GM12878 (cell line): Measurements from ENCODE around the gene PNPLA8. TPM values are rescaled to one million over a fixed set of nuclear protein-coding genes. Genes with fewer than 3 reads are reported as not detected.

Experiments used
- ATAC-seq: fragments of 200-7000 bp; cut with Tn5 transposase; 3 replicates; pipeline ENCODE4 v1.9.1; 2020; ENCODE audit warnings: mild to moderate bottlenecking, moderate library complexity
- BruUV-seq: library from RNA; stranded (reverse); fragments of 400-500 nt; replicated peaks from 2 replicates; lab custom pipeline; 2021; lab: Mats Ljungman, UMichigan
- CTCF ChIA-PET: fragments of 300-600 bp; sonication (Branson Sonifier 250); formaldehyde crosslinking; extraction: SDS; loops from one replicate; lab custom pipeline; 2021; ENCODE audit warnings: inconsistent platforms; lab: Yijun Ruan, JAX
- POLR2A ChIA-PET: fragments of 350-600 bp; formaldehyde crosslinking; extraction: SDS; loops from one replicate; lab custom pipeline; 2021; ENCODE audit warnings: inconsistent platforms; lab: Charles Lee
- RAD21 ChIA-PET: fragments of 300-600 bp; sonication (Branson Sonifier 250); formaldehyde crosslinking; loops from one replicate; lab custom pipeline; 2023; ENCODE audit warnings: antibody characterized with exemption; ENCODE audit not compliant: unreplicated experiment; lab: Charles Lee
- SMC1A ChIA-PET: fragments of 300-600 bp; sonication (Branson Sonifier 250); formaldehyde crosslinking; loops from one replicate; lab custom pipeline; 2023; ENCODE audit not compliant: unreplicated experiment, uncharacterized antibody; lab: Charles Lee
- DNase-seq: peaks from one replicate; pipeline ENCODE4 v3.0.0-alpha.2; 2011; ENCODE audit warnings: low read depth, low spot score
- FAIRE-seq: peaks from 3 replicates; lab custom pipeline; 2011; peaks lifted over from hg19 to GRCh38; lab: Jason Lieb, UNC
- H2AFZ ChIP-seq: 2 replicates; pipeline ENCODE4 v1.6.0; 2011; ENCODE audit warnings: low read depth, low read length, control low read depth; ENCODE audit not compliant: control insufficient read depth
- H3K27ac ChIP-seq: 2 replicates; pipeline ENCODE4 v1.5.1; 2011; ENCODE audit warnings: control low read depth; ENCODE audit not compliant: control insufficient read depth, insufficient read depth
- H3K27me3 ChIP-seq, 2 experiments: replicated peaks in 1 of 2; 2 replicates each; pipeline versions ENCODE4 v1.6.0 to v1.6.1; 2011; ENCODE audit warnings: low read length in 1 of 2; ENCODE audit not compliant: control insufficient read depth in 2 of 2, insufficient read depth in 2 of 2
- H3K36me3 ChIP-seq, 2 experiments: 2 replicates each; pipeline ENCODE4 v1.5.1; 2011; ENCODE audit warnings: low read length in 1 of 2; ENCODE audit not compliant: control insufficient read depth in 2 of 2, insufficient read depth in 2 of 2
- H3K4me1 ChIP-seq: 2 replicates; pipeline ENCODE4 v1.6.1; 2011; ENCODE audit warnings: mild to moderate bottlenecking, low read length, moderate library complexity, mixed read lengths; ENCODE audit not compliant: control insufficient read depth, insufficient read depth
- H3K4me2 ChIP-seq: 2 replicates; pipeline ENCODE4 v1.6.0; 2011; ENCODE audit warnings: control low read depth; ENCODE audit not compliant: control insufficient read depth, insufficient read depth
- H3K4me3 ChIP-seq: fragments of 200-600 bp; sonication (generic); 2 replicates; pipeline ENCODE4 v1.5.1; 2016
- H3K79me2 ChIP-seq: 2 replicates; pipeline ENCODE4 v1.6.0; 2011; ENCODE audit warnings: low read length; ENCODE audit not compliant: control insufficient read depth, insufficient read depth
- H3K9ac ChIP-seq: 2 replicates; pipeline ENCODE4 v1.8.0; 2011; ENCODE audit warnings: low read length, control low read depth, mixed read lengths; ENCODE audit not compliant: control insufficient read depth, insufficient read depth
- H3K9me3 ChIP-seq: replicated peaks from 3 replicates; pipeline ENCODE4 v1.5.1; 2011; ENCODE audit warnings: mild to moderate bottlenecking, low read length; ENCODE audit not compliant: control insufficient read depth, insufficient read depth
- H4K20me1 ChIP-seq: 2 replicates; pipeline ENCODE4 v1.6.0; 2011; ENCODE audit not compliant: control insufficient read depth, insufficient read depth
- BCL11A ChIP-seq: IDR thresholded peaks from 2 replicates; pipeline ENCODE4 v1.6.1; 2011; ENCODE audit warnings: low read depth, low read length
- DPF2 ChIP-seq: fragments of 450-650 bp; IDR thresholded peaks from 2 replicates; pipeline ENCODE4 v1.6.1; 2017; ENCODE audit warnings: mild to moderate bottlenecking
- FOXM1 ChIP-seq: IDR thresholded peaks from 2 replicates; pipeline ENCODE4 v1.6.1; 2012; ENCODE audit warnings: low read depth, mild to moderate bottlenecking, inconsistent platforms, low read length, moderate library complexity
- HDAC6 ChIP-seq: fragments of 200-600 bp; sonication (generic); IDR thresholded peaks from one replicate; pipeline ENCODE4 v1.8.0; 2017; ENCODE audit warnings: antibody characterized with exemption; ENCODE audit not compliant: unreplicated experiment
- LARP7 ChIP-seq: fragments of 450-650 bp; IDR thresholded peaks from 2 replicates; pipeline ENCODE4 v1.6.1; 2017; ENCODE audit warnings: mild to moderate bottlenecking
- MXI1 ChIP-seq: fragments of 150-350 bp; IDR thresholded peaks from 2 replicates; pipeline ENCODE4 v1.6.1; 2011; ENCODE audit warnings: low read depth, mild to moderate bottlenecking, inconsistent platforms, low read length, improper control_type of control experiment
- NFIC ChIP-seq: IDR thresholded peaks from 2 replicates; pipeline ENCODE4 v1.6.1; 2012; ENCODE audit warnings: low read depth, mild to moderate bottlenecking, inconsistent platforms, low read length, moderate library complexity
- NFXL1 ChIP-seq: fragments of 450-650 bp; IDR thresholded peaks from 2 replicates; pipeline ENCODE4 v1.6.1; 2017; ENCODE audit warnings: antibody characterized with exemption, mild to moderate bottlenecking, borderline replicate concordance
- NRF1 ChIP-seq: conservative IDR thresholded peaks from 2 replicates; pipeline ENCODE4 v1.6.1; 2011; ENCODE audit warnings: mild to moderate bottlenecking, low read depth, low read length, improper control_type of control experiment
- RELB ChIP-seq: fragments of 450-650 bp; IDR thresholded peaks from 2 replicates; pipeline ENCODE4 v1.6.1; 2017; ENCODE audit warnings: low read depth, mild to moderate bottlenecking, moderate library complexity
- SREBF2 ChIP-seq: IDR thresholded peaks from 2 replicates; pipeline ENCODE4 v1.6.1; 2012; ENCODE audit warnings: mild to moderate bottlenecking, low read length
- YY1 ChIP-seq: IDR thresholded peaks from 2 replicates; pipeline ENCODE4 v1.6.1; 2011; ENCODE audit warnings: low read depth, mild to moderate bottlenecking, low read length
- ZNF207 ChIP-seq: fragments of 450-650 bp; IDR thresholded peaks from 2 replicates; pipeline ENCODE4 v1.6.1; 2014; ENCODE audit warnings: antibody characterized with exemption, mild to moderate bottlenecking, borderline replicate concordance
- ZSCAN29 ChIP-seq: fragments of 450-650 bp; IDR thresholded peaks from 2 replicates; pipeline ENCODE4 v1.6.1; 2017; ENCODE audit warnings: mild to moderate bottlenecking, moderate library complexity
- WGBS: methylation state at CpG from one replicate; pipeline ENCODE4 v1.1.6; 2016; ENCODE audit warnings: low lambda C conversion rate; ENCODE audit not compliant: insufficient replicate concordance, insufficient coverage; ENCODE audit errors: missing lambda C conversion rate; 5-methylcytosine and 5-hydroxymethylcytosine counted together
- in situ Hi-C: fragments of 300-500 bp; cut with MboI; formaldehyde crosslinking; loops from 9 replicates; pipeline ENCODE4 v1.14.3; 2018; ENCODE audit warnings: mixed read lengths
- intact Hi-C: fragments of 100-400 bp; cut with micrococcal nuclease; formaldehyde crosslinking; loops from one replicate; pipeline ENCODE4 v1.14.2; 2022; ENCODE audit not compliant: unreplicated experiment
- polyA plus RNA-seq, 11 experiments: library from polyadenylated mRNA; depleted of rRNA in 4 of 11; unstranded in 6 of 11; stranded (reverse) in 5 of 11; fragments of >200 nt; fragmentation: Nextera tagmentation in 4 of 11; fragmentation: Illumina TruSeq in 1 of 11; extraction: Ambion mirVana in 4 of 11; extraction: Trizol in 1 of 11; gene quantifications; 1 replicate in 1 of 11; 2 replicates in 10 of 11; pipeline versions ENCODE4 v1.2.1 to v1.2.3, GENCODE V29; 2011 to 2016; ENCODE audit warnings: inconsistent platforms in 2 of 11, missing spikeins in 2 of 11, low read depth in 1 of 11
- total RNA-seq, 4 experiments: library from RNA; depleted of rRNA in 3 of 4; stranded (reverse); fragments of >200 nt in 3 of 4; fragmentation: Illumina TruSeq in 1 of 4; extraction: Trizol in 1 of 4; gene quantifications; 2 replicates each; pipeline versions ENCODE4 v1.2.1 to v1.2.3, GENCODE V29; 2013 to 2021
- TF ChIP-seq, protein P1 (sequence below): IDR thresholded peaks from 2 replicates; pipeline ENCODE4 v1.6.1; 2012; ENCODE audit warnings: improper control_type of control experiment, low read depth, low read length; ENCODE audit not compliant: insufficient replicate concordance
- TF ChIP-seq, protein P2 (sequence below): IDR thresholded peaks from 2 replicates; pipeline ENCODE4 v1.6.1; 2012; ENCODE audit warnings: low read depth, low read length, improper control_type of control experiment

Gene PNPLA8
- total and polyA plus RNA-seq, 10 of the 15 experiments (the other 5 are each of a cell fraction or from before 2014, with no cell fraction given), result 8.0 to 16.3 (median 12.2) TPM

DNA sequence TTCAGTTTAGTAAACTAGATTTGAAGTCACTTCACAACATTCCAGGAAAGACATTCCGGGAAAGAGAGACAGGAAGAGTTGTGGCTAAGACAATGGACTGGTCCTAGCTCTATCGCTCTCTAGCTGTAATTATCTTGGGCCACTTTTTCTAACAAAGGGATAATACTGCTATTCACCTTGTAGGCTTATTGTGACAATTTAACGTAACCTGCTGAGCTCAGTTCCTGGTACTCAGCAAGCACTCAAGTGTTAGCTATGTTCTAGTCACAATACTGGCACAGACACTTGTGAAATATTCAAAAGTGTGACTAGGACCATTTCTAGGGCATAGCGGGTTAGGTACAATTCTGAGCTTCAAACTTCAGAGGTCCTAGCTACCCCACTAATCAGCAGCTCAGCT is 57.7 kb downstream of the PNPLA8 start:
- FAIRE-seq (no peak), ATAC-seq (peak; percentile 50; the same call in 2 of the 3 replicates), DNase-seq (no peak)
- H2AFZ ChIP-seq, result no peak overlapping the region
- ChIA-PET CTCF (interaction anchor here (0.8 to 1.7 kb wide), 7 partner anchors 9 to 287 kb away, joined by 3 to 11 read pairs (median 3); no protein-coding TSS in a partner anchor), SMC1A (interaction anchor here (0.6 to 3.3 kb wide), 5 partner anchors 10 to 322 kb away, joined by 3 to 14 read pairs (median 4); no protein-coding TSS in a partner anchor), RAD21 (interaction anchor here (0.9 to 1.3 kb wide), 3 partner anchors 9 to 34 kb away, joined by 3 to 4 read pairs (median 3); no protein-coding TSS in a partner anchor), POLR2A (interaction anchor here (0.6 to 0.7 kb wide), 3 partner anchors 149 to 1494 kb away, joined by 3 to 4 read pairs (median 4); no protein-coding TSS in a partner anchor)
- H3K4me3 ChIP-seq, result no peak overlapping the region
- no peak overlapping the region for H3K27ac ChIP-seq
- BruUV-seq, result no TSS peak
- H3K36me3 ChIP-seq, result no peaks in the 10 kb centered on the region
- H4K20me1 ChIP-seq, result no peaks in the 10 kb centered on the region
- H3K27me3 ChIP-seq, result peaks cover 2% of the 10 kb centered on the region in 2 experiments; a peak in 3 of 4 replicates
- no peaks in the 10 kb centered on the region for H3K4me1 ChIP-seq
- no peak overlapping the region for H3K9ac ChIP-seq
- intact Hi-C loops (no loop called here), in situ Hi-C loops (no loop called here)
- H3K79me2 ChIP-seq, result no peaks in the 10 kb centered on the region
- H3K4me2 ChIP-seq, result no peak overlapping the region
- no peaks in the 10 kb centered on the region for H3K9me3 ChIP-seq
- WGBS, result 63% methylated on average over 4 of the region's 4 CpGs
- no peak for TF ChIP-seq NFIC
- no peak for TF ChIP-seq HDAC6
- no peak for TF ChIP-seq SREBF2
- no peak for TF ChIP-seq NRF1
- TF ChIP-seq, protein P1, sequence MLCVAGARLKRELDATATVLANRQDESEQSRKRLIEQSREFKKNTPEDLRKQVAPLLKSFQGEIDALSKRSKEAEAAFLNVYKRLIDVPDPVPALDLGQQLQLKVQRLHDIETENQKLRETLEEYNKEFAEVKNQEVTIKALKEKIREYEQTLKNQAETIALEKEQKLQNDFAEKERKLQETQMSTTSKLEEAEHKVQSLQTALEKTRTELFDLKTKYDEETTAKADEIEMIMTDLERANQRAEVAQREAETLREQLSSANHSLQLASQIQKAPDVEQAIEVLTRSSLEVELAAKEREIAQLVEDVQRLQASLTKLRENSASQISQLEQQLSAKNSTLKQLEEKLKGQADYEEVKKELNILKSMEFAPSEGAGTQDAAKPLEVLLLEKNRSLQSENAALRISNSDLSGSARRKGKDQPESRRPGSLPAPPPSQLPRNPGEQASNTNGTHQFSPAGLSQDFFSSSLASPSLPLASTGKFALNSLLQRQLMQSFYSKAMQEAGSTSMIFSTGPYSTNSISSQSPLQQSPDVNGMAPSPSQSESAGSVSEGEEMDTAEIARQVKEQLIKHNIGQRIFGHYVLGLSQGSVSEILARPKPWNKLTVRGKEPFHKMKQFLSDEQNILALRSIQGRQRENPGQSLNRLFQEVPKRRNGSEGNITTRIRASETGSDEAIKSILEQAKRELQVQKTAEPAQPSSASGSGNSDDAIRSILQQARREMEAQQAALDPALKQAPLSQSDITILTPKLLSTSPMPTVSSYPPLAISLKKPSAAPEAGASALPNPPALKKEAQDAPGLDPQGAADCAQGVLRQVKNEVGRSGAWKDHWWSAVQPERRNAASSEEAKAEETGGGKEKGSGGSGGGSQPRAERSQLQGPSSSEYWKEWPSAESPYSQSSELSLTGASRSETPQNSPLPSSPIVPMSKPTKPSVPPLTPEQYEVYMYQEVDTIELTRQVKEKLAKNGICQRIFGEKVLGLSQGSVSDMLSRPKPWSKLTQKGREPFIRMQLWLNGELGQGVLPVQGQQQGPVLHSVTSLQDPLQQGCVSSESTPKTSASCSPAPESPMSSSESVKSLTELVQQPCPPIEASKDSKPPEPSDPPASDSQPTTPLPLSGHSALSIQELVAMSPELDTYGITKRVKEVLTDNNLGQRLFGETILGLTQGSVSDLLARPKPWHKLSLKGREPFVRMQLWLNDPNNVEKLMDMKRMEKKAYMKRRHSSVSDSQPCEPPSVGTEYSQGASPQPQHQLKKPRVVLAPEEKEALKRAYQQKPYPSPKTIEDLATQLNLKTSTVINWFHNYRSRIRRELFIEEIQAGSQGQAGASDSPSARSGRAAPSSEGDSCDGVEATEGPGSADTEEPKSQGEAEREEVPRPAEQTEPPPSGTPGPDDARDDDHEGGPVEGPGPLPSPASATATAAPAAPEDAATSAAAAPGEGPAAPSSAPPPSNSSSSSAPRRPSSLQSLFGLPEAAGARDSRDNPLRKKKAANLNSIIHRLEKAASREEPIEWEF, result no peak
- no peak for TF ChIP-seq DPF2
- TF ChIP-seq YY1, result no peak
- TF ChIP-seq, protein P2, sequence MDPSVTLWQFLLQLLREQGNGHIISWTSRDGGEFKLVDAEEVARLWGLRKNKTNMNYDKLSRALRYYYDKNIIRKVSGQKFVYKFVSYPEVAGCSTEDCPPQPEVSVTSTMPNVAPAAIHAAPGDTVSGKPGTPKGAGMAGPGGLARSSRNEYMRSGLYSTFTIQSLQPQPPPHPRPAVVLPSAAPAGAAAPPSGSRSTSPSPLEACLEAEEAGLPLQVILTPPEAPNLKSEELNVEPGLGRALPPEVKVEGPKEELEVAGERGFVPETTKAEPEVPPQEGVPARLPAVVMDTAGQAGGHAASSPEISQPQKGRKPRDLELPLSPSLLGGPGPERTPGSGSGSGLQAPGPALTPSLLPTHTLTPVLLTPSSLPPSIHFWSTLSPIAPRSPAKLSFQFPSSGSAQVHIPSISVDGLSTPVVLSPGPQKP, result no peak
- no peak for TF ChIP-seq BCL11A
- no peak for TF ChIP-seq ZNF207
- TF ChIP-seq FOXM1, result no peak
- TF ChIP-seq MXI1, result no peak
- no peak for TF ChIP-seq LARP7
- TF ChIP-seq RELB, result no peak
- no peak for TF ChIP-seq NFXL1
- no peak for TF ChIP-seq ZSCAN29
